Body of pancreas (tissue), 4 donors: ENCODE results near the gene IGF2BP1. TPM values are rescaled to one million over a fixed set of nuclear protein-coding genes. Genes with fewer than 3 reads are reported as not detected.

ENCODE experiments used
- ATAC-seq: fragments of 150-250 bp; one replicate; pipeline ENCODE4 v1.9.1; 2016
- DNase-seq, 4 donors: peaks; one replicate each; pipeline ENCODE4 v3.0.0-alpha.2; 2019
- H3K27ac ChIP-seq, 4 donors: fragments of 200-600 bp; sonication (generic); 1 replicate in 3 of 4; 2 replicates in 1 of 4; pipeline versions ENCODE4 v1.5.1 to v1.6.1; 2016 to 2019; ENCODE audit warnings: mild to moderate bottlenecking in 1 of 4, mixed read lengths in 1 of 4, moderate library complexity in 1 of 4
- H3K27me3 ChIP-seq, 2 donors: fragments of 200-600 bp; sonication (generic); one replicate each; pipeline ENCODE4 v1.6.0; 2016; ENCODE audit warnings: mild to moderate bottlenecking in 1 of 2
- H3K36me3 ChIP-seq, 2 donors: fragments of 200-600 bp; sonication (generic); replicated peaks in 1 of 2; 2 replicates each; pipeline ENCODE4 v1.5.1; 2016; ENCODE audit warnings: low read depth in 2 of 2; ENCODE audit not compliant: insufficient read depth in 1 of 2
- H3K4me1 ChIP-seq: fragments of 200-600 bp; sonication (generic); one replicate; pipeline ENCODE4 v1.6.0; 2016
- H3K4me3 ChIP-seq, 2 donors: fragments of 200-600 bp; sonication (generic); 1 replicate in 1 of 2; 2 replicates in 1 of 2; pipeline ENCODE4 v1.5.1; 2016 to 2019
- H3K9me3 ChIP-seq, 3 donors: fragments of 200-600 bp; sonication (generic); 1 replicate in 2 of 3; 2 replicates in 1 of 3; pipeline ENCODE4 v1.5.1; 2016
- CTCF ChIP-seq, 7 experiments: fragments of 450-650 bp in 4 of 7; fragments of 200-600 bp in 3 of 7; sonication (generic) in 3 of 7; IDR thresholded peaks; one replicate each; pipeline ENCODE4 v1.5.1; 2016 to 2019; ENCODE audit warnings: antibody characterized with exemption in 7 of 7
- POLR2A ChIP-seq, 3 donors: fragments of 450-650 bp; IDR thresholded peaks; one replicate each; pipeline ENCODE4 v1.6.1; 2016; ENCODE audit warnings: antibody characterized with exemption in 3 of 3, mild to moderate bottlenecking in 2 of 3
- WGBS, 2 donors: methylation state at CpG; one replicate each; pipeline ENCODE4 v1.1.5; 2017; 5-methylcytosine and 5-hydroxymethylcytosine counted together
- intact Hi-C: fragments of 100-400 bp; cut with DNase I; formaldehyde crosslinking; loops from one replicate; pipeline ENCODE4 v1.15.1; 2023
- total RNA-seq, 2 donors: library from RNA; depleted of rRNA; stranded (reverse); fragments of >200 nt; gene quantifications; one replicate each; pipeline ENCODE4 v1.1.0, GENCODE V29; 2016

The IGF2BP1 gene
- total RNA-seq, 2 donors from 2014 or later = not detected

GRCh38 chr17:48960834-48961515, 36.2 kb upstream of the IGF2BP1 start:
- WGBS, 2 donors = 14 to 34% methylated on average over 4 to 11 of the region's 11 CpGs
- no peak for ATAC-seq
- intact Hi-C loops = no loop called here
- H3K27me3 ChIP-seq = peaks cover 0 to 6% of the 10 kb centered on the region in 2 donors
- DNase-seq = no peak
- no peaks in the 10 kb centered on the region for H3K36me3 ChIP-seq
- no peaks in the 10 kb centered on the region for H3K4me1 ChIP-seq
- H3K27ac ChIP-seq = no peak overlapping the region
- no peak for TF ChIP-seq POLR2A (IDR thresholded peaks at IDR 0.05)
- no peak for TF ChIP-seq CTCF (IDR thresholded peaks at IDR 0.05)
- H3K9me3 ChIP-seq = no peaks in the 10 kb centered on the region
- no peak overlapping the region for H3K4me3 ChIP-seq

- TF ChIP-seq POLR2A (IDR thresholded peaks at IDR 0.05) (no peak), CTCF (IDR thresholded peaks at IDR 0.05) (no peak)
- H3K9me3 ChIP-seq = no peaks in the 10 kb centered on the region
- no peak overlapping the region for H3K27ac ChIP-seq
- H3K27me3 ChIP-seq = peaks cover 0 to 6% of the 10 kb centered on the region in 2 donors
- no peak for ATAC-seq
- no peaks in the 10 kb centered on the region for H3K36me3 ChIP-seq
- H3K4me1 ChIP-seq = no peaks in the 10 kb centered on the region
- H3K4me3 ChIP-seq = no peak overlapping the region
- WGBS, 2 donors = 22 to 29% methylated on average over 9 to 10 of the region's 10 CpGs
- DNase-seq = no peak
- intact Hi-C loops = no loop called here
Measured at GRCh38 chr17:48961516-48962233, 35.5 kb upstream of the IGF2BP1 start.

GRCh38 chr17:48970224-48970623, 27.0 kb upstream of the IGF2BP1 start:
- ATAC-seq = no peak
- H3K4me3 ChIP-seq = no peak overlapping the region

GRCh38 chr17:48970865-48971687, 26.1 kb upstream of the IGF2BP1 start:
- peaks cover 0 to 4% of the 10 kb centered on the region in 2 donors for H3K27me3 ChIP-seq
- ATAC-seq (no peak), DNase-seq (no peak)
- 45 to 63% methylated on average over 11 to 12 of the region's 12 CpGs for WGBS, 2 donors
- TF ChIP-seq POLR2A (IDR thresholded peaks at IDR 0.05) (no peak), CTCF (IDR thresholded peaks at IDR 0.05) (no peak)
- H3K9me3 ChIP-seq = no peaks in the 10 kb centered on the region
- H3K4me1 ChIP-seq = no peaks in the 10 kb centered on the region
- no peak overlapping the region for H3K27ac ChIP-seq
- no peak overlapping the region for H3K4me3 ChIP-seq
- intact Hi-C loops = no loop called here
- no peaks in the 10 kb centered on the region for H3K36me3 ChIP-seq

More at GRCh38 chr17:48970224-48970623, 27.0 kb upstream of the IGF2BP1 start:
- Histone ChIP-seq H3K27ac (no peak overlapping the region), H3K36me3 (no peaks in the 10 kb centered on the region), H3K27me3 (peaks cover 0 to 4% of the 10 kb centered on the region in 2 donors), H3K9me3 (no peaks in the 10 kb centered on the region), H3K4me1 (no peaks in the 10 kb centered on the region)
- WGBS, 2 donors = 22 to 24% methylated on average over 3 to 4 of the region's 4 CpGs
- intact Hi-C loops = no loop called here
- TF ChIP-seq CTCF (IDR thresholded peaks at IDR 0.05) (no peak), POLR2A (IDR thresholded peaks at IDR 0.05) (no peak)
- DNase-seq = no peak
